ENCODE measurements around the gene PLA1A. TPM values are rescaled to one million over a fixed set of nuclear protein-coding genes. Genes with fewer than 3 reads are reported as not detected.
"Not testable (repeated sequence)": the region's sequence is repeated elsewhere in the genome, so short reads cannot be mapped to it uniquely, and the experiment has no call there.

Gene PLA1A
- polyA plus RNA-seq, 3 donors: 7.4 to 9.0 (median 8.5) TPM

GRCh38 chr3:119579366-119580066, 18.2 kb upstream of the PLA1A start, which contains the start of gene ADPRH:
TSS of gene ADPRH (plus strand) at chr3:119579492. CDS start at chr3:119582170, 2,678 bp downstream.
- DNase-seq (ENCODE audit: low read depth in 3 of 3, low spot score in 2 of 3): peak; percentile 65 to 71 (median 70)

GRCh38 chr3:119580067-119580760, 17.5 kb upstream of the PLA1A start:
- peak in 1 of 3 donors; percentile 49 for DNase-seq (ENCODE audit: low read depth in 3 of 3, low spot score in 2 of 3)

- DNase-seq (ENCODE audit: low read depth in 3 of 3, low spot score in 2 of 3): no peak
Measured at GRCh38 chr3:119582178-119582577, 15.5 kb upstream of the PLA1A start.

- no peak for DNase-seq (ENCODE audit: low read depth in 3 of 3, low spot score in 2 of 3)
Measured at GRCh38 chr3:119585208-119585607, 12.5 kb upstream of the PLA1A start.

- no peak for DNase-seq (ENCODE audit: low read depth in 3 of 3, low spot score in 2 of 3)
Measured at GRCh38 chr3:119585856-119586570, 11.7 kb upstream of the PLA1A start.

GRCh38 chr3:119586733-119587172, 10.9 kb upstream of the PLA1A start:
- DNase-seq (ENCODE audit: low read depth in 3 of 3, low spot score in 2 of 3): no peak

GRCh38 chr3:119588112-119588511, 9.6 kb upstream of the PLA1A start:
- no peak for DNase-seq (ENCODE audit: low read depth in 3 of 3, low spot score in 2 of 3)

GRCh38 chr3:119589102-119589773, 8.4 kb upstream of the PLA1A start:
- DNase-seq (ENCODE audit: low read depth in 3 of 3, low spot score in 2 of 3): no peak

- DNase-seq (ENCODE audit: low read depth in 3 of 3, low spot score in 2 of 3): no peak
Measured at GRCh38 chr3:119590706-119591105, 7.0 kb upstream of the PLA1A start.

- DNase-seq (ENCODE audit: low read depth in 3 of 3, low spot score in 2 of 3): no peak
Measured at GRCh38 chr3:119592861-119593260, 4.8 kb upstream of the PLA1A start.

- DNase-seq (ENCODE audit: low read depth in 3 of 3, low spot score in 2 of 3): no peak
Measured at GRCh38 chr3:119594066-119594465, 3.6 kb upstream of the PLA1A start.

GRCh38 chr3:119594929-119595328, 2.8 kb upstream of the PLA1A start:
- not testable (repeated sequence) for DNase-seq (ENCODE audit: low read depth in 3 of 3, low spot score in 2 of 3)

GRCh38 chr3:119595639-119596334, 1.9 kb upstream of the PLA1A start:
- DNase-seq (ENCODE audit: low read depth in 3 of 3, low spot score in 2 of 3): no peak

- no peak for DNase-seq (ENCODE audit: low read depth in 3 of 3, low spot score in 2 of 3)
Measured at GRCh38 chr3:119596398-119596797, 1.3 kb upstream of the PLA1A start.

GRCh38 chr3:119598410-119599098, 869 bp downstream of the PLA1A start:
- no peak for DNase-seq (ENCODE audit: low read depth in 3 of 3, low spot score in 2 of 3)

- DNase-seq (ENCODE audit: low read depth in 3 of 3, low spot score in 2 of 3): no peak
Measured at GRCh38 chr3:119599558-119600174, 2.0 kb downstream of the PLA1A start.

- no peak for DNase-seq (ENCODE audit: low read depth in 3 of 3, low spot score in 2 of 3)
Measured at GRCh38 chr3:119600732-119601131, 3.0 kb downstream of the PLA1A start.

GRCh38 chr3:119601154-119601553, 3.5 kb downstream of the PLA1A start:
- no peak for DNase-seq (ENCODE audit: low read depth in 3 of 3, low spot score in 2 of 3)

- DNase-seq (ENCODE audit: low read depth in 3 of 3, low spot score in 2 of 3): no peak
Measured at GRCh38 chr3:119602676-119603075, 5.0 kb downstream of the PLA1A start.

Data from right renal cortex interstitium (tissue), 3 donors.